HG02938 (cell line): ENCODE measurements around the gene CREG1.

Experiments
- ATAC-seq: cut with Tn5 transposase; IDR thresholded peaks from one replicate; pipeline ENCODE4 v1.9.1; 2021; ENCODE audit warnings: mild to moderate bottlenecking, moderate library complexity; ENCODE audit not compliant: unreplicated experiment

The CREG1 gene

DNA sequence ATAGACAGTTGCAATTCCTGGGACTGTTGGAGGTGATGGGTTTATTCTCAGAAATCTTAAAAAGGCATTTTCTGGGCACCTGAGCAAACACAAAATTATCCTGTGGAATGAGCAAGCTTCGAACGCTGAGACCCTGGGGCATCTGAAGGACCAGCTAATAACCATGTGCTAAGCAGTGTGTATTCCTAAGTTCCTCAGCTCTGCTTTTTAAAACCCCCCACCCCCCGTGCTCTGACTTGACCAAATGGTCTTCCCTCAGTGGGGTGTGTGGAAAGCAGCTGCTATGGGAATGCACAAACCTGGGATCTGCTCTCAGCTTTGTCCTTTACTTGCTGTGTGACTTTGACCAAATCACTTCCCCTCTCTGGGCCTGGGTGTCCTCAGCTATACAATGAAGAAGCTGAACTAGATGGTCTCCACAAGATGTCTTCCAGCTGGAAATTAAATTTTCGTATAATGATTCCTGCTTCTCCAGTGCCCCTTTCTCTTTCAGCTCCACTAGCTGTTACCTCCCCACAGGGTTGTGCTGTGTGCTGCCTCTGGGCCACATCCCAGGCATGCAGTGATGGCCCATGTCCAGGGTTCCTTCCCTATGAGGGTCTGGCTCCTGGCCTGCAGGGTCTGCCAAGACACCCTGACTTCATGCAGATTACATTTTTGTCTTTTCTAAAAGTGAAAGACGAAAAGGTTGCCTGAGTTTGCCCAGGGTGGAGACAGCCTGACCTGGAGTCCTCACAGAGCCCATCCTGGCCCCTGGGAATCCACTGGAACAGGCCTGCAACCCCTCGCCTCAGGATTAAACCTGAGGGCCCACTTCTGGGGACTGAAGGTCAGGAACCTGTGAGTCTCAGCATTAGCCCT lies 20.4 kb downstream of the CREG1 start:
- ATAC-seq: no peak

DNA sequence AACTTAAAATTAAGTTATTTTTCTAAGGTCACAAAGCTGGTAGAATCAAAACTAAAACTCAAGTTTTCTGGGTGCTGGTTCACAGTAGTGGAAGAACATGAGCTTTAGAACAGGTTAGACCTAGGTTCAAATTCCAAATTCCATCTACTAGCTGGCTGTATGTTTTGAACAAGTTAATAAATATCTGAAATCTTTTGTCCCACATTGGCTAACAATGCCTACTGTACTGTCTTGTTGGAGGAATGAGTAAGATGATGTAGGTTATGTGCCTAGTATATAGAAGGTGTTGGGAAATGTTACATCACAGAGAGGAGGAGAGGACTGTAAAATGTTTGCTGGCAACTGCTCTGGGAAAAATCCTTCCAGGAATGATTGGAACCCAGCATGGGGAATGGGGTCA lies 21.2 kb downstream of the CREG1 start:
- no peak for ATAC-seq

DNA sequence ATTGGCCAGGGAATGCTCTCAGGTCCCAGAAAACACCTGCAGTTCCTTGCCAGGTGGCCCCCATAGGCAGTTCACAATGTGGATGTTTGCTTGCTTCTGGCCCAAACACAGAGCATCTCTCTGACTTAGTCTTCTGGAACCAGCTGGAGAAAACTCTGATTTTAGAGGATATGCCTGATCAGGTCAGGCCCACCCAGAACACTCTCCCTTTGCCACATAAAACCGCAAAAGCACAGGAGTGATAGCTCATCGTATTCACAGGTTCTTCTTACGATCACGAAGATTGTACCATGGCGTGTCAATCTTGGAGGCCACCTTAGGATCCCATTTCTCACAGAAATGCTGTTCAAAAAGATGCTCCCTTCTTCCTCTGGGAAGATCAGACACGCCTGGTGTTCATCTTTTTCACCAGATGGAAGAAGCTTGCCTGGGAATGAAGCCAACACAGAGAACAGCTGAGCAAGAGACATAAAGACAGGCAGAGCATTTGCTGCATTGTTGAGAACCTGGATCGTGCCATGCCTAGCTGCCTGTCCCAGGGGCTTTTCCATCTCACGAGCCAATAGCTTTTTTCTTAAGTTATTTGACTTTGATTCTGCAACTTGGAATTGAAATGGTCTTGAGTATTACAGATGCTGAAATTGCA lies 23.6 kb downstream of the CREG1 start:
- no peak for ATAC-seq

DNA sequence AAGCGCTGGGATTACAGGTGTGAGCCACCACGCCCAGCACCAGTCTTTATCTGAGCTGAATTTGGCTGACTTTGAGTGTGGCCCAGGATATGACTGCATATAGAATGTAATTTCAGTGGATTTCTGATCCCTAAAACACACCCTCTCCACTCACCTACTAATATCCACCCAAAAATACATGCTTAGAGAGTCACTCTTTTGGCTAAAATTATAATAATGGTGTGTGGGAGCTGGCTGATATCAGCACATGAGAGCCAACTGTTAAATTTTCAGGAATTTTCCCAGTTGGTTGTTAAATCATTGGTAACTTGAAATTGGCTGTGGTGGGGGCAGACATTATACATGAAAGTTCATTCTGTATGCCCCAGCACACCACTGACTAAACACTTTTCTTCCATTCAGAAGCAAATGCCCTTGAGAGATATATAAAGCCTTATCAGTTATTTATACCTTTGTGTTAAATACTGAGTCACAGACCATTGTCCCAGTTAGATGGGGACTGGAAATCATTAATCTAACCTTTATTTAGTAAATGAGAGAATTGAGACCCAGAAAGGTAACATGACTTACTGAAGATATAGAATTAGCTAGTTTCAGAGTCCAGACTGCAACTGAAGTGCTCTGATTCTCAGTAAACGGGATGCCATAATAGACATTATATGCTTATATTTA lies 25.4 kb downstream of the CREG1 start:
- no peak for ATAC-seq

DNA sequence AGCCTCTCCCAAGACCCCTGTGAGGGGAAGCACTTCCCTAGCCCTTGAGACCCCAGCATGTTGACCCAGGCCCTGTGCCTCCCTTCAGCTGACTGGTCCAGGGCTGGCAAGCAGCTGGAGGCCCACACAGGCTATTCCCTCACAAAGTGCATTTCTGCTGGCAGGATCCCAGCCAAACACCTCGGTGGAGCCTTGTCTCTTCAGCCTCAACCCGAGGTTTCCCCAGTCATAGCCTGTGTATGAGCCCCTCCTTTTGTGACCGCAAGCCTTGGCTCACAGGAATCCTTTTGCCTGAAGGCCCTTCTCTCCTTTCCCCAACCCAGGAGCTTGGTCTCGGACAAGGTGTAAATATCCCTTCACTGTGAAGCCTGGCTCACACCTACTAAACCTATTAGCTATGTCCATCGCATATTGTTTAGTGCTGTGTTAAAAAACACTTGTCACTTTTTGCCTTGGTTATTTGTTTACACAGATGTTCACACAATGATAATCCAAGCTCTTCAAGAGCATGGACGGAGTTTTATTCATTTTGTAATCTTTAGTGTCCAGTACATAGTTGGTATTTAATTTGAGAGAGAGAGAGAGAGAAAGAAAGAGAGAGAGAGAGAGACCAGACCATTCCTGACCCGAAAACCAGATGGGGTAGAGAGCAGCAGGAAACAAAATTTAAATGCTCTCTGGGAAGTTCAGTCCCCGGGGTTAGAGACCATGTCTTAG lies 26.7 kb downstream of the CREG1 start:
- ATAC-seq: no peak

DNA sequence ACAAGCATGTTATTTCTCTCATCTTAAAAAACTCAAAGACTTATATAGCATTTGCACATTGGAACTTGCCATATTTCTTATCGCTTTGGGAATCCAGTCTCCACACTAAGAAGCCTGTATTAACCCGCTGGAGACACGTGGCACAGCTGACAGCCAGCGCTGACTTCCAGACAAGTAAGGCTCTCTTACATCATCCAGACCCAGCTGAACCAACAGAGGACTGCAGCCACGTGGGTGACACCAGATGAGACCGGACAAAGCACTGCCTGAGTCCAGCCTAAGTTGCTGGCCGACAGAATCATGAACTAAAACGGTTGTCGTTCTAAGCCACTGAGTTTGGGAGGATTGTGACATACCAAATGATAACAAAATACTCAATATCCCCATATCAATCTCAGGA lies 28.9 kb downstream of the CREG1 start:
- ATAC-seq: no peak

DNA sequence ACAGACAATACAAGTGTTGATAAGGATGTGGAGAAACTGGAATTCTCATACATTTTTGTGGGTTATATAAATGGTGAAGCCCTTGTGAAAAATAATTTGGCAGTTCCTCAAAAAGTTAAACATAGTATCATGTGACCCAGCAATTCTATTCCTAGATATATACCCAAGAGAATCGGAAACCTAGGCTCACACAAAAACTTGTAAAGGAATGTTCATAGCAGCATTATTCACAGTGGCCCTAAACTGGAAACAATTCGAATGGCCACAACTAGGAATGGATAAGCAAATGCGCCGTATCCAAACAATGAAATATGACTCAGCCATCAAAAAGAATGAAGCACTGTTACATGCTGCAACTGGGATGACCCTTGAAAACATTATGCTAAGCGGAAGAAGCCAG lies 31.3 kb downstream of the CREG1 start:
- no peak for ATAC-seq

DNA sequence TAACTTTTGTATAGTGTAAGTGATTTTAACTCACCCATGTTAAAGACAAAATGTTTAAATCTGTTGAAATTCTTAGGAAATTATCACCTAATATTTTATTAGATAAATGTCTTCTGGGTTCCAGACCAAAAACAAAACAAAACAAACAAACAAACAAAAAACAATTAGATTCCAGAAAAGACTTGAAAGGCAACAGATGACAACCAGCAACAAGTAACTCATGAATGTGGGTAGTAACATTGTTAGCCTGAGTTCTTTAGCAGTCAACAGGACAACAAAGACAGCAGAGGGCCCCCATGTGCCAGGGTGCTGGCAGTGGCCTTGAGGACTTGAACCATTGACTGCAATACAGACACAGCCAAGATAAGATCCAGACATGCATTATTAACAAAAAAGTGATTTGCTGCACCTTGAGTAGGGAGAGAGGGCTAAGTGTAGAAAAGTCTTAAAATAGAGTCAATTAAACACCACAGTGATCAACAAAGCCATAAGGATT lies 32.8 kb downstream of the CREG1 start:
- no peak for ATAC-seq

DNA sequence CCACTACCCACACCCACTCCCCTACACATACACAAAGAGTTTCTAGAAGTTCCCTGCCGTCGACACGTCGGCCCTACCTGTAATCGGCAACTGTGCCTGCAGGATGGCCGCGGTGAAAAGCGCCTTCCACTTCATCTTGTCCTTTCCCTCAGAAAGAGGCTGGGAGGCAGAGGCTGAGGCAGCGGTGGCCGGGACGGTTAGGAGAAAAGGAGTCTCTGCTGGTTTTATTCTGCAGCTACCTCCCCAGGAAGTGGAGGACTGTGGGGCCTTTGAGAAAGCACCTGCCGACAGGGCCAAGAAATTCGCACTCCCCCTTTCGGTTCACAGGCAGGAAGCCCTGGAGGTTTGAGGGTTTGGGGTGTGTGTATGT lies 35.2 kb downstream of the CREG1 start, which contains the start of gene CD247:
TSS of gene CD247 (minus strand) at position 199 of the 370 bp plus-strand sequence. CDS start at position 135, 64 bp downstream.
- no peak for ATAC-seq

DNA sequence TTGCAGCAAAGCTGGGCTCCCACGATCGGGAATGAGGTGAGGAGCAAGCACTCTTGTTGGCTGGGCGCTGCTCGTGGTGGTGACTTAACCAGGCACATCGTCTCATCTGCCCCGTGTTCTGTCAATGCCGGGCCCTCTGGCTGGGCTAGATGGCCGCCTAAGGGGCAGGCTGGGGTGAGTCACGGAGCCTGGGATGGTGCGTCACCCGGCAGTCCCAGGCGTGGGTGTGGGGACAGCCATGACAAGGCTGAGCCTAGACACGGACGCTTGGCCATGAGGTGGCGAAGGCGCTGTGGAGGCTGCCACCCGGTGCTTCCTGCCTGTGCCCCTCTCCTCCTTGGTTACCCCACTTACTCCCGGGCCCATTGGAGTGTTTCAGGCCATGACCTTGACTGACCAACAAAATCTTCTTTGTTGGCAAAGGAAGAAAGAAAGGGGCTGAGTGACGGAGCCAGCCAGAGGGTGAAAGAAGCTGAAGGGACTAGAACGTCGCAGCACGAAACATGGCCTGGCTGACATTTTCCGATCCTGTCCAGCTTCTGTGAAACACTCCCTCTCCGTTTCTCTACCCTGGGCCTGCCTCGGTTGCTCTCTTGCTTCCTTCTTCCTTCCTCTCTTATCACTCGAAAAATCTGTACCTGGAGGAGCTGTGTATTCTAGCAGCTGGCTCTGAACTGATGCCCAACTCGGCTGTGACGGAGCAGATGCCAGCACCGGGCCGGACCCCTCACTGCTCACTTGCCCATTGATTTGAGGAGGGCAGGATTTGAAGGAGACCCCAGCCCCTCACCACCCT lies 35.8 kb downstream of the CREG1 start:
- ATAC-seq: no peak

DNA sequence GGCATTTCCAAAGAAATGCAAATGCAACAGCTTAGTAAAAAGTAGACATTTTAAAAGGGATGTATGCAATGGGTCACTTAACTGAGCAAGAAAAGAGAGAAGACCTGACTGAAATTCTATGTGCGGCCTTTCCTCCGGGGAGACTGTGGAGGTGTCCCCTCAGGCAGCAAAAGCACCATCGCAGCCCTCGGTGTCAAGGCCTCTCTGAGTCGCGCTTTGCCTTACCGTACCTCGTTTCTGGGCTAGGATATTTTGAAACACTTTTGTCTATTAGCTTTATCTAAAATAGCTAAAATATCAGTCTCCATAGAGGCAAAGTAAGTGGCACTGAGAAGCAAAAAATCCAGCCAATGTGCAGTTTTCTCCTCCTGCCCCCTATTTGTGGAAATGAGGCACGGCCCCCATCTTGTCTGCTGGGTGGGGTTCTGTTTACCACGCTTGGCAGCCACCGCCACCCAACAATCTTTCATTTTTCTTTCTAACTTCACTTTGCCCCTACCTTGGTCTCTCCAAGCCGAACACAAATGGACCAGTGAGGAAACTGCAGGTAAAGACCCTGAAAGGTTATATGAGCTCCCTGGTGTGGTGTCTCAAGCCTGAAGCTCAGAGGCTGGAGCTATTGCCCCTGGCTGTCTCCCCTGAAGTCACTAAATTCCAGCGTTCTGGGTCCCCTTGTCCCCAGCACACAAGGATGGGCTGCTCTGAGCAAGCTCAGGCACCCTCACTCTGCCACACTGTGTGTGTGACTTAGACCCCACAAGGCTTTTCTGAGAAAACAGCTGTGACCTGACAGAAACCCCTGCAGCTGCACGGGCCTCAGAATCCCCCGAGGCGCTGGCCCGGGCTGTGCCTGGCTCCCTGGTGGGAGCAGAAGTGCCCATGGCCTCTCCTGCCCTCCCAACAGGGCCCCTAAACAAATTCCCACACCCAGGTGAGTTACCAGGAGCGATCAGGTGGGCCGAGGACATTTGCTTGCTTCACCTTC lies 36.9 kb downstream of the CREG1 start:
- ATAC-seq: no peak

DNA sequence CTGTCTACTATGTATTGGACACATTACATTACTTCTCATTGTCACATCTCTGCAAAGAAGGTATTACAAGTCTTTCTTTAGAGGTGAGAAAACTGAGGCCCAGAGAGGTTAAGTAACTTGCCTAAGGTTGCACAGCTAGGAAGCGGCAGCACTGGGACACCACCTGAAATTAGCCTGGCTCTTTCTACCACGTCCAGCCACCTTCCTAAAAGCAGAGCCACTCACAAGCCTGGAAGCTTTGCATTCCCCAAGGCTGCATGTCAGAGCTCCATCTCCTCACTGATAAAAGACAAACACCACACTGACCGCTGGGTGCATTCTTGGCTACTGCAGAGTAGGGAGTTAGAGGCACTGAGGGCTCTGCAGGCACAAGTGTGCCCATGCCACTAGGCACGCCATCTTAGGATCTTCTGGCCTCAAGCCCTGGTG lies 37.7 kb downstream of the CREG1 start:
- ATAC-seq: no peak

DNA sequence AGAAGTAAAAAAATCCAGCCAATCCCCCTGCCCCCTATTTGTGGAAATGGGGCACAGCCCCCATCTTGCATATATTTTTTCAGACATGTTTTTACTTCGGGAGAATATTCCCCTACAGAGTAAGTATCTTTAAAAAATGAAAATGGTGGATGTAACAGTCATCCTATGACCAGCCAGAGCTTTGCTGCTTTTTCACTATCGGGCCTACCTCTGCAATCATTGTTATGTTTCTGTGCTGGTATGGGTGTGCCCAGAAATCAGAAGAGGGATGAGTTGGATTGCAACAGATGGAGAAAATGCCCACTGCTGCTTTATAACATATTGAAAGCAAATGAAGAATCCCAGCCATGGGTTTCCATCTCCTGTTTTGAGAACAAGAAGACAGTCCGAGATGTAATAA lies 38.1 kb downstream of the CREG1 start:
- no peak for ATAC-seq

DNA sequence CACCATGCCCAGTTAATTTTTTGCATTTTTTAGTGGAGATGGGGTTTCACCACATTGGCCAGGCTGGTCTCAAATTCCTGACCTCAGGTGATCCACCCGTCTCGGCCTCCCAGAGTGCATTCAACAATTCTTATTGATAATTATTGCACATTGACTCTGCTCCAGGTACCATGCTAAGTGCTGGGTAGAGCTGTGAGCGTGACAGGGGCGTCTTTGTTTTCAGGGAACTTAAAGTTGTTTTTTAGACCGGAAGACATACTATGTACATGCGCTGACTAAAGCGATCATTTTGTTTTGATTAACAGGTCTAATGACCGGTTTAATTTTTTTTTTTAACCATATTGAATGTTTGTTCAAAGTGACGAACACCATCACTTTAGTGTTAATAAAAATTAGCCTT lies 39.3 kb downstream of the CREG1 start:
- no peak for ATAC-seq

DNA sequence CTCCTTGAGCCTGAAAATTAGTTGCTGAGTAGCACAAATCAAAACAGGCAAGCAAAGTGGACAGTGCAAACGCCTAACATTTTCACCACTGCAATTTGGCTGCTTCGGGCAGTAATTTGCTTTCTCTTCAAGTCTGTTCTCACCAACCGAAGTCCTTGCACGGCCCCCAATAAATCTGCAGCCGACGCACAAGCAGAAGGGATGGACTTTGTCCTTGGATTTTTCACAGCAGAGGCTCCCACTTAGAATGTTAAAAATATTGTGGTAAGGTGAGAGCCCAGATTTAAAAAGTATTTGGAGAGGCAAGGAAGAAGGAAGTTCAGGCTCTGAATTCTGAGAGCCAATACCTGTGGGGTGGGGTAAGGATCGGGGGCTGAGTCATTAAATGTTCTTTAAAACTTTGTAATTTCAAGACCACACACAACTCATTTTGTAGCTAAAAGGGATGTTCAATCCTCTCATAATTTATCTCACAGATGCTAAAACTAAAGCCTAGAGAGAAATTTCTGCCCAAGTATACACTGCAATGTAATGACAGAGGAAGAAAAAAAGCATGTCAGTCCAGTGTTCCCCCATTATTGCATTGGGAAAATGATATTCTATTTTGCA lies 41.4 kb downstream of the CREG1 start:
- no peak for ATAC-seq

DNA sequence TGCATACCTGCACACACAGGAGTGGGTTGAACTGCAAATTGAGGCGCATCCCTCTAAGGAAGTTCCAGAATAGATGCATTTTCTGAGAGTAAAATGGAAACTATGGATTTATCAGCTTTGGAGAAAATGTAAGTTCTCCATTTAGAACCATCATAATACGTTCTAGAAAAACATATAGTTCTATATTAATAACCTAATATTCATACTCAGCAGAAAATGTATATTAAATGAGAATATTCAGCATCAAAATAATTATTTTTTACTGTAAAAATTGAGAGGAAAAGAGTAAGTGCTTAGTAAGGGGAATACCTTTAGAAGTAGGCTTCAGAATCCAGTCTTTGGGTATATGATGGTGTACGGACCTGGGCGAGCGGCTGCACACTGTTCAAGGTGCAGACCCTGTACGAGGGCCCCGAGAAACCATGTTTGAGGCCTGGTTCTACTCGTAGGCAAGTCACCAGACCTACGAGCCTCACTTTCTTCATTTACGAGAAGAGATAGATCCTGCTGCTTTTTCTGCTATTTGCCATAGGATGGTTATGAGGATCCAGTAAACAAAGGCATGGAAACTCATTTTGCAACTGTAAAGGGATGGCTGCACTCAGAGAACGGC lies 42.1 kb downstream of the CREG1 start:
- ATAC-seq: no peak

DNA sequence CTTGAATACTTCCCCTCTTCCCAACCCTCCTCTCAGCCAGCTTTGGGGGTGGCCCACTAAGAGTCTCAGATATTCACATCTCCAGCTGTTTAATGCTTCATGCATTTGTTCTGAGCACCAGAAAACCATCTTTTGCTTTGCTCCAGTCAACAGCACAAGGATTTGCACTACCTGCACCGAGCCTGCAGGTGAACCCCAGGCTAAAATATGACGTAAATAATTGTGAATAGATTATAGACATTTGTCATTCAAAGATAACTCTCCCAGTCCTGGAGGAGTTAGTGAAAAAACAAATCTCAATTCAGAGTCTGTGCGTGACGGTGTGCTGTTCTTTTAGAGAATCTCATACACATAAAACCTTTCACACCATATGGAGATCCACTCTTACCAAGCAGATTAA lies 42.7 kb downstream of the CREG1 start:
- ATAC-seq: no peak

DNA sequence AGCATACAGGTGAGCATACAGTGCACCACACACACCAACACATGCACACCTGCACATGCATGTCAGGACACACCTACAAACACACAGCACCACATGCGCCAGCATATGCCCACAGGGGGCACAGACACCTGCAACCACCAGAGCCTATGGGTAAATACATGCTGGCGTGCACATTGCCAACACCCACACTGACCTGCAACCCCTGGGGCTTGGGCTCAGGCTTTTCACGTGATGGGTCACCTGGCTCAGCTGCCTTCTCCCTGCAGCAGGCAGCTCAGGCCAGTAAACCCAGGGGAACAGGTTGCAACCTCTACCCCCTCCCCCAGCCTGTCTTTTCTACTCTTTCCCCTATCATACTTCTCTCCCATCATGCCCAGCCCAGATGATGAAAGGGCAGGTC lies 43.3 kb downstream of the CREG1 start:
- ATAC-seq: no peak
